Measurements from ENCODE around the gene KLC3.
"Not testable (repeated sequence)": the region's sequence is repeated elsewhere in the genome, so short reads cannot be mapped to it uniquely, and the experiment has no call there.

KLC3 gene

GRCh38 chr19:45314708-45315245 is 25.8 kb upstream of the KLC3 start:
- FAIRE-seq (no peak), DNase-seq (ENCODE audit: insufficient read length, low spot score) (no peak)

DNA sequence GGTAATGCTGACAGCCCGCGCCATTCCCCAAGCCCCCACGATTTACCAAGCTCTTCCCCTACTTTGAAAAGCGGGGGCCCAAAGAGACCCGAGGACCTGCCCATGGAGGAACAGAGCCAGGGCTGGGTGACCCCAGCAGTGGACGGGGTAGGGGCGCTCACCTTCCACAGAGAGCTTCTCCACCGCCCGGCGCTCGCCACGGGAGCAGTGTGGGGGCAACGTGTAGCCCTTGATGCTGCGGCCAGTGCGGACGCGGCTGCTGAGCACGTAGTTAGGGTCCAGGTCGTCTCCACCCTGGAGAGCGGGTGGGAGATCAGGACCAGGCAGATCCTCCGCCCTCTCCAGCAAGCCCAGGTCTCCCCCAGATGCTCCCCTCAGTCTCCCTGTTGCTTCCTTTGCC is 25.2 kb upstream of the KLC3 start:
- DNase-seq (ENCODE audit: insufficient read length, low spot score) (no peak), FAIRE-seq (no peak)

- FAIRE-seq = no peak
- DNase-seq (ENCODE audit: insufficient read length, low spot score) = no peak
Observed at GRCh38 chr19:45320997-45321775, 19.4 kb upstream of the KLC3 start.

- FAIRE-seq (no peak), DNase-seq (ENCODE audit: insufficient read length, low spot score) (no peak)
Observed at GRCh38 chr19:45321848-45322247, 18.7 kb upstream of the KLC3 start.

DNA sequence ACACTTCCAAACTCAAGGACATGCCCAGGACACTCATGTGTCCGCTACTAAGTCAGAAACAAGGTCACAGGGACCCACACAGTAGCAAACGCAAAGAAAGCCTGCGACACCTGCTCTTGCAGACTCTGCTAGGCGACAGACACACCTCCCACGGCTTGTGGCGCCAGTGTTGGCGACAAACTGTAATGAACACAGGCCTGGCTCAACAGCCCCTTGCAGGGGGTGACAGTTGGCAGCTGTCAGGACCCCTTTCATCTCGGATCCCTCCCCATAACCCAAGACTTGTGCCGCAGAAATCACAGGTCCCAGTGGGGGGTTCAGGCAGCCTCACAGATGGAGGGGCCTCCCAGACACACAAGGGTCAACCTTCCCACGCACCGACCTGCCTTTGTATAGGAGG is 18.2 kb upstream of the KLC3 start:
- no peak for DNase-seq (ENCODE audit: insufficient read length, low spot score)
- no peak for FAIRE-seq

DNA sequence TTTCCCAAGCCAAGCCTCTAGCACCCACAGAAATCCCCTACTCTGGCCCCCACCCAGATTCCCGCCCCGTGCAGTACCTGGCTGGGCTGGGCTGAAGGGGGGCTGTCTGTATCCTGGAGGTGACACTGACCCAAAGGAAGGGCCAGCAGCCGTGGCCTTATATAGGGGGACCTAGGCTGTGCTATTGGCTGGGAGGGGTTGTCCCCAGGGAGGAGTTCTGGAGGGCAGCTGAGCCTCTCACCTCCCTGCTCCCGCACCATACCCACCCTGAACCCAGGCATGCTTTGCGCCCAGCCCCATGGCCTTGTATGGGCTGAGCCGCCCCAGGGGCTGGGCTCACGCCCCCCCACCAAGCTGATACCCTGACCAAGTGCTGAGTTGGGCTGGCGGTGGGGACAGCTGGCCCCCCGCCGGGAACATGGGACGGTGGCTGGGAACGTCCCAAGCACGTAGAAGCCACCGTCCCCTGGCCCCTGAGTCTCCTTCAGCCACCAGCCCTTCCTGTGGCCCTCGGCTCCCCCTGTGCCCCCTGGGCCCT is 17.7 kb upstream of the KLC3 start, which contains the start of gene CKM:
Gene CKM (minus strand): TSS at position 132 of the 538 bp plus-strand sequence. CDS start 3,162 bp downstream, outside the sequence.
- DNase-seq (ENCODE audit: insufficient read length, low spot score) = no peak
- no peak for FAIRE-seq

- DNase-seq (ENCODE audit: insufficient read length, low spot score) = no peak
- no peak for FAIRE-seq
Observed at GRCh38 chr19:45323671-45324081, 16.9 kb upstream of the KLC3 start.

- DNase-seq (ENCODE audit: insufficient read length, low spot score) (no peak), FAIRE-seq (no peak)
Observed at GRCh38 chr19:45324349-45324907, 16.1 kb upstream of the KLC3 start.

DNA sequence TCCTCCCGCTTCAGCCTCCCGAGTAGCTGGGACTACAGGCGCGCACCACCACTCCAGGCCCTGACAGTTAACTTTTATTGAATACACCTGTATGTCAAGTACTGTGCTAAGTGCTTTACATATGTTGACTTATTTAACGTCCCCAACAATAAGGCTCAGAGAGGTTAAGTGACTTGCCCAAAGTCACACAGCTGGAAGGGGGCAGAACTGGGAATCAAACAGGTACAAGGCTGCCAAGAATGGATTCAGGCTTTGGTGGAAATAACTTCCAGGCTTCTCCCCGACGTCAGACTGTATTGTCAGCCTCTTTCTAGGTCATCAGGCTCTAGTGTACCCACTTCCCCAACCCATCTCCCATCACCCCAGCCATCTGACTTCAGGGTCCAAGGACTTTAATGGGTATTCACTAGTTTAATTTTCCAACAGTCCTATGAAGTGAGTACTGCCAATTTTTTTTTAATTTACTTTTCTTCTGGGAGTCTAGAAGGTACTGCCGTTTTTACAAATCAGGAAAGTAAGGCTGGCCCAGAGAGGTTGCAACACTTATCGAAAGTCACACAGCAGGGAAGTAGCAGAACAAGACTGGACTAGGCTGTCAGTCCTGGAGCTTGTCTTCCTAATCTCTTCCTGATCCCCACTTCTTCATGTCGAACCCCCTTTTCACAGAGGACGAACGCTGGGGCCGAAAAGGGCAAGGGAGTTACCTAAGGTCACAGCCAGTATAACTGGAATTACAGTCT is 13.0 kb upstream of the KLC3 start:
- FAIRE-seq (no peak), DNase-seq (ENCODE audit: insufficient read length, low spot score) (no peak)

- DNase-seq (ENCODE audit: insufficient read length, low spot score) (no peak), FAIRE-seq (no peak)
Observed at GRCh38 chr19:45331411-45331810, 9.1 kb upstream of the KLC3 start.

GRCh38 chr19:45333609-45334303 is 6.8 kb upstream of the KLC3 start:
- DNase-seq (ENCODE audit: insufficient read length, low spot score) (no peak), FAIRE-seq (no peak)

DNA sequence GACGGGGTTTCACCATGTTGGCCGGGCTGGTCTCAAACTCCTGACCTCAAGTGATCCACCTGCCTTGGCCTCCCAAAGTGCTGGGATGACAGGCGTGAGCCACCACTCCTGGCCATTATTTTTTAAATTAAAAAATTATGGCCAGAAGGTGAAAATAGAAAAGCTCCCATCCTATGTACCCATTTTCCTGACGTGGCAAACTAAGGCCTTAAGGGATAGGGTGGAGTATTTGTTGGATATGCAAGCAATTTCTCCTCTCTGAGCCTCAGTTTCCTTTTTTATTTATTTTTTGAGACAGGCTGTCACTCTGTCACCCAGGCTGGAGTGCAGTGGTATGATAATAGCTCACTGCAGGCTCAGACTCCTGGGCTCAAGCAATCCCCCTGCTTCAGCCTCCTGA is 5.7 kb upstream of the KLC3 start:
- FAIRE-seq = not testable (repeated sequence)

GRCh38 chr19:45336696-45337251 is 3.8 kb upstream of the KLC3 start:
- FAIRE-seq (no peak), DNase-seq (ENCODE audit: insufficient read length, low spot score) (no peak)

More for the DNA sequence above, 5.7 kb upstream of the KLC3 start:
- DNase-seq (ENCODE audit: insufficient read length, low spot score) = not testable (repeated sequence)

GRCh38 chr19:45339629-45340028 is 921 bp upstream of the KLC3 start:
- no peak for FAIRE-seq
- no peak for DNase-seq (ENCODE audit: insufficient read length, low spot score)

DNA sequence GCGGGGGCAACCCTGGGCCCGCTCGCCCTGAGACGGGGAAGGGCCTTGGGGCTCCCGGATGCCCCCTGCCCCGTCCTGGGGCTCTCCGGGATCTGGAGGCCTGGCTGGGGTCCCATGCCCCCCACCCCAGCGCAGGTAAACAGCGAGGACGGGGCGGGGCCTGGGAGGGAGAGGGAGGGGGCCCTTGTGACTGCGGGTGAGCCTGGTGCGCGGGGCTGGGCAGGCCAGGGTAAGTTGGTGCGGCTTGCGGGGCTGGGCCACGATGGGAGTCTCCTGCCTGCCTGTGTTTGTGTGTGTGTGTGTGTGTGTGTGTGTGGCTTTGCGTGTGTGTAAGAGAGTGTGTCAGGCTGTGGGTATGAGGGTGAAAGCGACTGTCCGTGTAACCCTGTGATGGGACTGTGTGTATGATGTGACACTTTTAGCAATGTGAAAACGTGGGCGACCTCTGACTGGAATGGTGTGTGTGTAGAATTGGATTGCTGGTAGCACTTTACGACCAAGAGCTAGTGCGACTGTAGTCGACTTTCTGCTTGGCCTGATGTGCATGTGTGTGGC is 426 bp downstream of the KLC3 start:
- FAIRE-seq (no peak), DNase-seq (ENCODE audit: insufficient read length, low spot score) (no peak)

GRCh38 chr19:45342911-45343310 is 2.4 kb downstream of the KLC3 start:
- no peak for FAIRE-seq
- no peak for DNase-seq (ENCODE audit: insufficient read length, low spot score)

- FAIRE-seq (no peak), DNase-seq (ENCODE audit: insufficient read length, low spot score) (no peak)
Observed at GRCh38 chr19:45344621-45345505, 4.3 kb downstream of the KLC3 start.

DNA sequence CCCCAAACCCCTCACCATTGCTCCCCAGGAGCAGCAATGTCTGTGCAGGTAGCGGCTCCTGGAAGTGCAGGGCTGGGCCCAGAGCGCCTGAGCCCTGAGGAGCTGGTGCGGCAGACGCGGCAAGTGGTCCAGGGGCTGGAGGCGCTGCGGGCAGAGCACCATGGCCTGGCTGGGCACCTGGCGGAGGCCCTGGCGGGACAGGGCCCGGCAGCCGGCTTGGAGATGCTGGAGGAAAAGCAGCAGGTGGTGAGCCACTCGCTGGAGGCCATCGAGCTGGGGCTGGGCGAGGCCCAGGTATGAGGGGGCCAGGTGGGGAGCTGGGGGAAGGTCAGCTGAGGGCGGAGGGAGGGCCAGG is 4.9 kb downstream of the KLC3 start:
- FAIRE-seq (no peak), DNase-seq (ENCODE audit: insufficient read length, low spot score) (no peak)

DNA sequence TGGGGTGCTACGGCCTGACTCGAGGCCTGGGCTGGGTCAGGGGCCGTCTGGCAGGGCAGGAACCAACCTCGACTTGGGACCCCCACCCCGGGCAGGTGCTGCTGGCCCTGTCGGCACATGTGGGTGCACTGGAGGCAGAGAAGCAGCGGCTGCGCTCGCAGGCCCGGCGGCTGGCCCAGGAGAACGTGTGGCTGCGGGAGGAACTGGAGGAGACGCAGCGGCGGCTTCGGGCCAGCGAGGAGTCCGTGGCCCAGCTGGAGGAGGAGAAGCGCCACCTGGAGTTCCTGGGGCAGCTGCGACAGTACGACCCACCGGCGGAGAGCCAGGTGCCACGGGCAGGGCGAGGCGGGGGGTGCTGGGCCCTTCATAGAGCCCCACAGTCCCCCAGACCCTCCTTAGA is 5.9 kb downstream of the KLC3 start:
- DNase-seq (ENCODE audit: insufficient read length, low spot score) (no peak), FAIRE-seq (no peak)
